Omental fat pad (tissue), 4 donors: Measurements from ENCODE around the gene GRIP1. TPM values are rescaled to one million over a fixed set of nuclear protein-coding genes. Genes with fewer than 3 reads are reported as not detected.

ENCODE experiments used
- ATAC-seq: fragments of 150-250 bp; one replicate; pipeline ENCODE4 v1.9.1; 2016; ENCODE audit warnings: mild to moderate bottlenecking, moderate library complexity; ENCODE audit not compliant: low FRiP score
- DNase-seq: peaks from one replicate; pipeline ENCODE4 v3.0.0-alpha.2; 2019; ENCODE audit warnings: low spot score
- total RNA-seq, 4 donors: library from RNA; depleted of rRNA; stranded (reverse); fragments of >200 nt; gene quantifications; one replicate each; pipeline ENCODE4 v1.1.0, GENCODE V29; 2016
- TF ChIP-seq, protein P1 (sequence below), 3 donors: fragments of 450-650 bp; IDR thresholded peaks; one replicate each; pipeline ENCODE4 v1.5.1; 2016 to 2017; ENCODE audit warnings: antibody characterized with exemption in 3 of 3, mild to moderate bottlenecking in 3 of 3, moderate library complexity in 2 of 3

Gene GRIP1
- total RNA-seq, 4 donors from 2014 or later = 1.2 to 4.9 (median 2.9) TPM

DNA sequence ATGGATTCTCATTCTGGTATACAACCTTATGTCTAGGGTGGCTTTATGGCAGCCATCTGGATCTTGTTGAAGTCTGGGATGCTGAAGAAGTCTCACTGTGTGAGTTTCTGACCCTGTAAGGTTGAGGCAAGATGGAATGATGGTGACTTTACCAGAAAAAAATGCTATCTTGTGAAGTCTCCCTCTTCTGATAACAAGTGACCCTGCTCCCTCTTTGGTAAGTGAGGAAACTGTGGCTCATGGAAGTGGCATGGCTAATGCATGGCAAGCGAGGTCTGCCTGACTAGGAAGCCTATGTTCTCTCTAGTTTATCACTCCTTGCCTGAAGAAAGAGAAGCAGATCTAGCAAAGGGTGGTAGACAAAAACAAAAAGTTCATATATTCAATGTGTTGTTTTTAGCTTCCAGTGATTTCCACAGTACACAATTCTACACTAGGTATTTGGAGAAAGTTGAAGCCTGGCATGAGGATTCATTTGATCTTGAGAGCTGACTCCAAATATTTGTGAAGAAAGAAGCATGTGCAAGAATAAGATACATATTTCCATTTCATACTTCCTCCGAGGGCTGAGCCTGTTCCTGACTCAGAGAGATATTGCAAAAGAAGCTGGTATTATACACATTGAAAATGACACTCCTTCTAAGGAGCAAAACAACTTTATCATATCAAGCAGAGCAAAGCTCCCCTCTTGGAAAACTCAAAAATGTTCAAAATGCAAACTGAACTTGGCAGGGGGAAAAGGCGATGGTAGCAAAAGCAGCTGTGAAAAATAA is 313.0 kb downstream of the GRIP1 start:
- TF ChIP-seq, protein P1, sequence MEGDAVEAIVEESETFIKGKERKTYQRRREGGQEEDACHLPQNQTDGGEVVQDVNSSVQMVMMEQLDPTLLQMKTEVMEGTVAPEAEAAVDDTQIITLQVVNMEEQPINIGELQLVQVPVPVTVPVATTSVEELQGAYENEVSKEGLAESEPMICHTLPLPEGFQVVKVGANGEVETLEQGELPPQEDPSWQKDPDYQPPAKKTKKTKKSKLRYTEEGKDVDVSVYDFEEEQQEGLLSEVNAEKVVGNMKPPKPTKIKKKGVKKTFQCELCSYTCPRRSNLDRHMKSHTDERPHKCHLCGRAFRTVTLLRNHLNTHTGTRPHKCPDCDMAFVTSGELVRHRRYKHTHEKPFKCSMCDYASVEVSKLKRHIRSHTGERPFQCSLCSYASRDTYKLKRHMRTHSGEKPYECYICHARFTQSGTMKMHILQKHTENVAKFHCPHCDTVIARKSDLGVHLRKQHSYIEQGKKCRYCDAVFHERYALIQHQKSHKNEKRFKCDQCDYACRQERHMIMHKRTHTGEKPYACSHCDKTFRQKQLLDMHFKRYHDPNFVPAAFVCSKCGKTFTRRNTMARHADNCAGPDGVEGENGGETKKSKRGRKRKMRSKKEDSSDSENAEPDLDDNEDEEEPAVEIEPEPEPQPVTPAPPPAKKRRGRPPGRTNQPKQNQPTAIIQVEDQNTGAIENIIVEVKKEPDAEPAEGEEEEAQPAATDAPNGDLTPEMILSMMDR (IDR thresholded peaks at IDR 0.05) = no peak
- ATAC-seq (peak; percentile 70), DNase-seq (no peak)

DNA sequence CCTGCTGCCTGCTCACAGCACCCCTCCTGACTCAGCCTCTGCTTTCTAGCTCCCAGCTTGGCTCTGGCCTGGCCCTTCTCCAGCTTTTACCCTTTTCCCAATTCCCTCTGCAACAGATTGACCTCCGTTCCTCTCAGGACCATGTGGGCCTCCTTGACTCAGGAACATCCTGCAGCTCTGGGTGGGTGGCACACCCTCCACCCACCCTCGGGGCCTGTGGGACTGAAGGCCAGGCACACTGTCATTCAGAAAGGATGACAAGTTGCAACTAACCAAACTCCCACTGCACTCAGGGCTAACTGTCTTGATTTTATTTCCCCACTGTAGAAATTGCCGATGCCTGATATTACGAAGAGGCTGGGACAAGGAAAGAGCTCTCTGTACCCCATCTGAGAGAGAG is 317.2 kb downstream of the GRIP1 start:
- DNase-seq = no peak
- ATAC-seq = no peak
- TF ChIP-seq, protein P1 (IDR thresholded peaks at IDR 0.05) = no peak

DNA sequence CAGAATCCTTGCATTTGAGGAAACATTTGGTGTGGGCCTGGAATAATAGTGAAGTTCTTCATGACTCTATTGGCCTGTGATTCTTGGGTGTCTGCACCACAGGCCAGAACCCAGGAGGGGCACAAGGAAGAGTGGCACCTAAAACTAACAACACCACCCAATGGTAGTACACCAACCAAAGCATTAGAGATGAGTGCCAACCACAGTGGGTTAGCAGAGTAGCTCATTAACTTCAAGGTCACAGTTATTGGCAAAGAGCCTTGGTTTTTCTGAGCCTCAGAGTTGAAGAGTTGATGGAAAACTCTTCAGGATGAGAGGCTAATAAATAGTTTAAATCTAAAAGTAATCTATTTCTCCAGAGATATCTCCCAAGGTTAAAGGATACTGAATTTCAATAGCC is 319.6 kb downstream of the GRIP1 start:
- no peak for DNase-seq
- TF ChIP-seq, protein P1 (IDR thresholded peaks at IDR 0.05) = no peak
- no peak for ATAC-seq

DNA sequence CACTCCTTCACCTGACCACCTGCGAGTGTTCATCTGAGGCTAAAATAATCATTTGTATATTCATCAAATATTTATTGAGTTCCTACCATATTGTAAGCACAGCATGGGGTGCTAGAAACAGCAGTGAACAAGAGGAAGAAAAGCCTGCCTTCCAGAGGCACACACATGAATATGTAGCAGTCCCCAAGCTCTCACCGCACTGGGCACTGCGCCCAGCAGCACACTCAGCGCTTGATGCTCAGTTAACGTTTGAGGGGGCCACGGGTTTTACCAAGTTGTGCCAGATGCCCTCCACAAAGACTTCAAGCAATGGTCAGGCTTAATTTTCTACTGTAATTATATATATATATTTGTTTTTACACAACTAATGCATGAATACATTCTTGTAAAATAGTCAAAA is 324.6 kb downstream of the GRIP1 start:
- ATAC-seq (no peak), DNase-seq (no peak)
- TF ChIP-seq, protein P1 (IDR thresholded peaks at IDR 0.05) = no peak

DNA sequence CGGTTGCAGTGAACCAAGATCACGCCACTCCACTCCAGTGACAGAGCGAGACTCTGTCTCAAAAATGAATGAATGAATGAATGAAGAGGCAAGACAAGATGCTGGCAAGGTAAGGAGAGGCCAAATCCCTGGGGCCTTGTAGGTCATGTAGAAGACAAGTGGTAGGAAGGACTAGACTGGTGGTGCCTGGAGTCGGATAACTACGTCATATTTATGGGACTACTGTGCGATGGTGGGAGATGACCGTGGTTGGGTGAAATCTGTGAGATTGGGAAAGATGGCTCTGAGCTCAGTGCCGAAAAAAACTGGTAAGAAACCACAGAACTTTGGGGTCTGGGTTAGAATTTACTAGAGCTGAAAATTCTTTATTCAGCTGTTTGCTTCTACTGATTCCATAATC is 326.0 kb downstream of the GRIP1 start:
- ATAC-seq (no peak), DNase-seq (no peak)
- TF ChIP-seq, protein P1 (IDR thresholded peaks at IDR 0.05) = no peak

DNA sequence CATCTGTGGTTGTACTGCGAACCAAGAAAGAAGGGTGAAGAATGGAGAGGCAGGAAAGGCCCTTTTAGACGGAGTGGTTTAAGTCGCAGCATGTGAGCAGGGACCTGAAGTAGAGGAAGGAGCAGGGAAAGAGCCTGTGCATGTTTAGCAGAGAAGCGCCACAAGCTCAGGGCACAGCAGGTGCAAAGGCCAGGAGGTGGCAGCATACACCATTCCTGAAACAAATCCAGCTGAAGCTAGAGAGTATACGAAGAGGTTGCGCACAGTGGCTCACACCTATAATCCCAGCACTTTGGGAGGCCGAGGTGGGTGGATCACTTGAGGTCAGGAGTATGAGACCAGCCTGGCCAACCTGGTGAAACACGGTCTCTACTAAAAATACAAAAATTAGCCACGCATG is 326.7 kb downstream of the GRIP1 start:
- no peak for DNase-seq
- ATAC-seq = no peak
- TF ChIP-seq, protein P1 (IDR thresholded peaks at IDR 0.05) = no peak

DNA sequence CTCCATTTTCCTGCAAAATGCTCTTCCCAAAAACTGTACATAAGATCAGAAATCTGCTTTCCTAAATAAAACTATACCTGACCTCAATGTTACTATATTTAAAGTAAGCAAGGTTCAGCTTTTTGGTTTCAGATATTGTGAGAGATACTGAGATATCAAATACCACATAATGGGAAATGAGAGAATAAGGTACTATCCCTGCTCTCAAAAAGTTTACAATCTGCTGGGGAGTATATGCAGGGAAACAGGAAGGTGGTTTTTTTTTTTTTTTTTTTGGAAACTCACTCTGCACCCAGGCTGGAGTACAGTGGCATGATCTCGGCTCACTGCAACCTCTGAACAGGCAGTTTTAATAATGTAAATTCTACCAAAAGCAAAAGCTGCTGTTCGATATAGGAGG is 327.6 kb downstream of the GRIP1 start:
- TF ChIP-seq, protein P1 (IDR thresholded peaks at IDR 0.05) = no peak
- ATAC-seq (no peak), DNase-seq (no peak)
